Measurements from ENCODE around the gene PPEF2.

PPEF2 gene

GRCh38 chr4:75898536-75898935 lies 3.7 kb downstream of the PPEF2 start:
- in situ Hi-C loops (cut with MboI; ENCODE audit: low sequenced_read_pairs, unreplicated experiment), result no loop called here
- no peak for DNase-seq (ENCODE audit: low spot score)
- TF ChIP-seq, protein P1, sequence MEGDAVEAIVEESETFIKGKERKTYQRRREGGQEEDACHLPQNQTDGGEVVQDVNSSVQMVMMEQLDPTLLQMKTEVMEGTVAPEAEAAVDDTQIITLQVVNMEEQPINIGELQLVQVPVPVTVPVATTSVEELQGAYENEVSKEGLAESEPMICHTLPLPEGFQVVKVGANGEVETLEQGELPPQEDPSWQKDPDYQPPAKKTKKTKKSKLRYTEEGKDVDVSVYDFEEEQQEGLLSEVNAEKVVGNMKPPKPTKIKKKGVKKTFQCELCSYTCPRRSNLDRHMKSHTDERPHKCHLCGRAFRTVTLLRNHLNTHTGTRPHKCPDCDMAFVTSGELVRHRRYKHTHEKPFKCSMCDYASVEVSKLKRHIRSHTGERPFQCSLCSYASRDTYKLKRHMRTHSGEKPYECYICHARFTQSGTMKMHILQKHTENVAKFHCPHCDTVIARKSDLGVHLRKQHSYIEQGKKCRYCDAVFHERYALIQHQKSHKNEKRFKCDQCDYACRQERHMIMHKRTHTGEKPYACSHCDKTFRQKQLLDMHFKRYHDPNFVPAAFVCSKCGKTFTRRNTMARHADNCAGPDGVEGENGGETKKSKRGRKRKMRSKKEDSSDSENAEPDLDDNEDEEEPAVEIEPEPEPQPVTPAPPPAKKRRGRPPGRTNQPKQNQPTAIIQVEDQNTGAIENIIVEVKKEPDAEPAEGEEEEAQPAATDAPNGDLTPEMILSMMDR (IDR thresholded peaks at IDR 0.05; ENCODE audit: borderline replicate concordance, control extremely low read depth, extremely low read depth, insufficient read depth, missing control alignments), result no peak

- TF ChIP-seq, protein P1 (IDR thresholded peaks at IDR 0.05; ENCODE audit: borderline replicate concordance, control extremely low read depth, extremely low read depth, insufficient read depth, missing control alignments), result peak; percentile 32
- in situ Hi-C loops (cut with MboI; ENCODE audit: low sequenced_read_pairs, unreplicated experiment), result no loop called here
- DNase-seq (ENCODE audit: low spot score), result peak; percentile 58
Observed at GRCh38 chr4:75895744-75896314, 6.4 kb downstream of the PPEF2 start.

GRCh38 chr4:75892508-75892907 lies 9.7 kb downstream of the PPEF2 start:
- TF ChIP-seq, protein P1 (IDR thresholded peaks at IDR 0.05; ENCODE audit: borderline replicate concordance, control extremely low read depth, extremely low read depth, insufficient read depth, missing control alignments), result no peak
- no peak for DNase-seq (ENCODE audit: low spot score)
- in situ Hi-C loops (cut with MboI; ENCODE audit: low sequenced_read_pairs, unreplicated experiment), result no loop called here

DNA sequence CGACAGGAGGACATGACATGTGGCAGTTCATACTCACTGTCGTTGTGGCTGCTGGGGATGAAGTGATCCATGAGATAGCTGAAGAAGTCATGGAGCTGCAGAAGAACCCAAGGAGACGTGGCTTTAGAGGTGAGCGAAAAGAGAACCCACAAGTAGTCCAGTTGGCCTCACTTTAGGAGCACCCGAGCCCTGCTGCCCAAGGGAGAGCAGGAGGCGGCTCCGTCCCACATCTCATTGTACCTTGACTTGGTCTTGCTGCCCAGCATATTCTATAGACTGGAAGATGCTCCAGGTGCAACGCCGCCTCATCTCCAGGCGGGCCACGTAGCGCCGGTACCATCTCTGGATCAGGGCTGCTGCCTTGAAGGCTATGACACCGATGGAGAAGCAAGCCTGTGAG lies 10.6 kb downstream of the PPEF2 start:
- DNase-seq (ENCODE audit: low spot score), result no peak
- TF ChIP-seq, protein P1 (IDR thresholded peaks at IDR 0.05; ENCODE audit: borderline replicate concordance, control extremely low read depth, extremely low read depth, insufficient read depth, missing control alignments), result no peak
- in situ Hi-C loops (cut with MboI; ENCODE audit: low sequenced_read_pairs, unreplicated experiment), result no loop called here

DNA sequence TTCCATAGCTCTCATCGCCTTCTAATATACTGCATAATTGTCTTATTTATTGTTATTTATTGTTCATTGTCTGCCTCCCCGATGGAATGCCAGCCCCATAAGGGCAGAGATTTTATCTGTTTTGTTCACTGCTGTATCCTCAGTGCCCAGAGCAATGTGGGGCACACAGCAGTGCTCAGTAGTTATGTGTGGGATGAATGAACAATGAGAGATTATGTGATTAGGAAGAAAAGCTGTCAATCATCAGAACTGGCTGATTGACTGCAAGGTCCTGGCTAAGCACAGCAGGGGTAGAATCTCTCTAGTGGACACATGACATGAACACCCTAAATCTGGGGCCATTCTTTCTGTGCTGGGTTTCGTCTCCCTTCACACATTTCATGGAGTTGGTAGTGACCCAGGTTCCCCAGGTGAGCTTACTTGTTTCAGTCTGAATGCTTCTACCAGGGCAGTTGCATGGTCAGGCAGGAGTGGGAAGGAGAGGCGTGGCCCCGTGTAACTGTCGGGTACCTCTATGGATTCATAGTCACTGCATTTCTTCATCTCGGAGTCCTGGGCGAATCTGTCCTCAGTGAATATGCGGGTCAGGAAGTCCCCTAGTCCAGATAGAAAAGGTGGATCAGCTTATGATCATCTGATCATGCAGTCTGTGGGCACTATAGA lies 12.6 kb downstream of the PPEF2 start:
- TF ChIP-seq, protein P1 (IDR thresholded peaks at IDR 0.05; ENCODE audit: borderline replicate concordance, control extremely low read depth, extremely low read depth, insufficient read depth, missing control alignments), result no peak
- no peak for DNase-seq (ENCODE audit: low spot score)
- in situ Hi-C loops (cut with MboI; ENCODE audit: low sequenced_read_pairs, unreplicated experiment), result no loop called here

DNA sequence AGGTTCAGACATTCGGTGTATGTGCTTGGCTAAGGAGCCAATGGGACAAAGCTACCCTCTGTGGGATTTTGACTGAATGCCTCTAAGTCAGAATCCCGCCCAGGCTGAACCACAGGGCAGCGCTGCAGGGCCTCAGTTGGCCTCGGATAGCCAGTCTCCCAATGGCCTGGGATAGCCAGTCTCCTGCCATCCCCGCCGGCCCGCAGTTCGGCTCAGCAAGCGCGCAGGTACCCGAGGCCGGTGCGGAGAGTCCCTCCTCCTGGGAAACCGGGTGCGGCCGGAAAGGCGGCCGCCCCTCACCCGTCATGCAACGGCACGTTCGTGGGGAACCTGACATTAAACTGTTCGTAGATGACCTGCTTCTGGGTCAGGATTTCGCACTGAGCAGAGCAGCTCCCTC lies 16.1 kb downstream of the PPEF2 start:
- in situ Hi-C loops (cut with MboI; ENCODE audit: low sequenced_read_pairs, unreplicated experiment), result no loop called here
- no peak for DNase-seq (ENCODE audit: low spot score)
- TF ChIP-seq, protein P1 (IDR thresholded peaks at IDR 0.05; ENCODE audit: borderline replicate concordance, control extremely low read depth, extremely low read depth, insufficient read depth, missing control alignments), result no peak

Measured in GM13976 (cell line).